Natural killer cell (primary cell): ENCODE results near the gene ZNF787. TPM values are rescaled to one million over a fixed set of nuclear protein-coding genes. Genes with fewer than 3 reads are reported as not detected.

Source experiments
- ATAC-seq, 3 donors: fragments of 150-1000 bp in 2 of 3; fragments of 200-7000 bp in 1 of 3; cut with Tn5 transposase; 1 replicate in 1 of 3; 2 replicates in 2 of 3; pipeline ENCODE4 v1.10.0; 2021; ENCODE audit warnings: mild to moderate bottlenecking in 2 of 3, moderate library complexity in 2 of 3
- DNase-seq, 2 donors: peaks; one replicate each; pipeline versions ENCODE4 v3.0.0 to v3.0.0-alpha.2; 2013 to 2021; ENCODE audit warnings: mixed read lengths in 1 of 2
- H3K27ac ChIP-seq: one replicate; pipeline ENCODE4 v1.5.1; 2013; ENCODE audit warnings: mild to moderate bottlenecking, low read length
- H3K27me3 ChIP-seq: one replicate; pipeline ENCODE4 v1.6.1; 2013; ENCODE audit warnings: low read length; ENCODE audit not compliant: control insufficient read depth, insufficient read depth
- H3K36me3 ChIP-seq: one replicate; pipeline ENCODE4 v1.6.1; 2013; ENCODE audit warnings: low read length; ENCODE audit not compliant: control insufficient read depth, insufficient read depth
- H3K4me1 ChIP-seq: one replicate; pipeline ENCODE4 v1.6.1; 2013; ENCODE audit warnings: low read length; ENCODE audit not compliant: control insufficient read depth, insufficient read depth
- H3K4me3 ChIP-seq: one replicate; pipeline ENCODE4 v1.5.1; 2013; ENCODE audit warnings: low read length
- H3K9me3 ChIP-seq: one replicate; pipeline ENCODE4 v1.6.1; 2013; ENCODE audit warnings: low read length; ENCODE audit not compliant: control insufficient read depth, insufficient read depth
- H3K27ac Mint-ChIP-seq, 2 donors: one replicate each; pipeline ENCODE4 v1.8.0; 2022; ENCODE audit warnings: mild to moderate bottlenecking in 2 of 2, mixed read lengths in 2 of 2, moderate library complexity in 1 of 2
- H3K27me3 Mint-ChIP-seq, 2 donors: one replicate each; pipeline ENCODE4 v1.8.0; 2022; ENCODE audit warnings: low read depth in 2 of 2, mixed read lengths in 2 of 2
- H3K36me3 Mint-ChIP-seq: one replicate; pipeline ENCODE4 v1.8.0; 2022; ENCODE audit warnings: mixed read lengths
- H3K4me1 Mint-ChIP-seq, 2 donors: one replicate each; pipeline ENCODE4 v1.8.0; 2022; ENCODE audit warnings: mixed read lengths in 2 of 2
- H3K4me3 Mint-ChIP-seq: one replicate; pipeline ENCODE4 v1.8.0; 2022; ENCODE audit warnings: mild to moderate bottlenecking, moderate library complexity, mixed read lengths
- H3K9me3 Mint-ChIP-seq, 2 donors: one replicate each; pipeline ENCODE4 v1.8.0; 2022; ENCODE audit warnings: mixed read lengths in 2 of 2
- WGBS: methylation state at CpG from one replicate; pipeline ENCODE4 v1.1.7; 2013; ENCODE audit warnings: missing lambda C conversion rate; ENCODE audit not compliant: insufficient coverage; 5-methylcytosine and 5-hydroxymethylcytosine counted together
- intact Hi-C: fragments of 100-400 bp; cut with micrococcal nuclease; formaldehyde crosslinking; loops from one replicate; pipeline ENCODE4 v1.14.2; 2022
- total RNA-seq, 4 donors: library from RNA; stranded (reverse); fragments of 120-200 nt in 1 of 4; gene quantifications; one replicate each; pipeline versions ENCODE4 v1.2.3 to v1.2.4, GENCODE V29; 2013 to 2022
- TF ChIP-seq, protein P1 (sequence below): fragments of 200-600 bp; IDR thresholded peaks from one replicate; pipeline ENCODE4 v1.8.0; 2022; ENCODE audit warnings: antibody characterized with exemption

ZNF787 gene
- total RNA-seq, 3 donors from 2014 or later (not counting 1 experiment from before 2014, with no cell fraction given): 23.9 to 42.0 (median 36.9) TPM

DNA sequence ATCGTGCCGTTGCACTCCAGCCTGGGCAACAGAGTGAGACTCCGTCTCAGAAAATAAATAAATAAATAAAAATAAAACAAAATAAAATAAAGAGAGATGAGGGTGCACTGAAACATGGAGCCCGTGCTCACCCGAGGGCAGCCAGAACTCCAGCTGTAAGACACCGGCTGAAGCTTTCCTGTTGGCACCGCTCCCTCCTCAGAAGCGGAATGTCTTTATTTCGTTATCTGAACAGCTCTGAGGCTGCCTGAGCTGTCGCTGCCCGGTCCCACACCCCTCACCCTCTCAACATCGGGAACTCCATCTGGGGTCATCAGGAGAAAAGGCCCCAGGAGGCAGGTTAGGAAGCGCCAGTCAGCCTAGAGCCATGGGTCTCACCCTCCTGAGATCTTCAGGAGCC is 24.4 kb downstream of the ZNF787 start:
- no peaks in the 10 kb centered on the region for H3K36me3 Mint-ChIP-seq
- no peak overlapping the region for H3K27ac ChIP-seq

DNA sequence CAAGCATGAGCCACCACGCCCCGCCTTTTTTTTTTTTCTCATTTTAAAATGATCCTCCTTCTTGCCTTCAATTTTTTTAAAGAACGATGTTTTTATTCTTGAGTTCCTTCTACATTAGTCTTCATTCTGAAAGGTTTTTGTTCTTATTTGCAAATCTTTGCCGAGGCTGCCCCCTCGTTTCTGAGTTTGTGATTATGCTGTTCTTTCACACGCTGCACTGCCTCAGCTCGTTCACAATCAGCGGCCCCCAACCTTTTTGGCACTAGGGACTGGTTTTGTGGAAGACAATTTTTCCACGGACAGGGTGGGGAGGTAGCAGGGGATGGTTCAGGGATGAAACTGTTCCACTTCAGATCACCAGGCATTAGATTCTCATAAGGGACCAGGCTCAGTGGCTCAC is 26.6 kb downstream of the ZNF787 start:
- 93% methylated on average over 9 of the region's 9 CpGs for WGBS
- peaks cover 8 to 24% of the 10 kb centered on the region in 2 donors for H3K4me1 Mint-ChIP-seq
- H3K36me3 Mint-ChIP-seq: no peaks in the 10 kb centered on the region
- no peaks in the 10 kb centered on the region for H3K9me3 Mint-ChIP-seq
- H3K4me3 Mint-ChIP-seq: no peak overlapping the region
- Histone ChIP-seq H3K27ac (no peak overlapping the region), H3K9me3 (no peaks in the 10 kb centered on the region), H3K27me3 (no peaks in the 10 kb centered on the region), H3K4me1 (no peaks in the 10 kb centered on the region), H3K4me3 (no peak overlapping the region), H3K36me3 (peaks cover 13% of the 10 kb centered on the region)
- TF ChIP-seq, protein P1, sequence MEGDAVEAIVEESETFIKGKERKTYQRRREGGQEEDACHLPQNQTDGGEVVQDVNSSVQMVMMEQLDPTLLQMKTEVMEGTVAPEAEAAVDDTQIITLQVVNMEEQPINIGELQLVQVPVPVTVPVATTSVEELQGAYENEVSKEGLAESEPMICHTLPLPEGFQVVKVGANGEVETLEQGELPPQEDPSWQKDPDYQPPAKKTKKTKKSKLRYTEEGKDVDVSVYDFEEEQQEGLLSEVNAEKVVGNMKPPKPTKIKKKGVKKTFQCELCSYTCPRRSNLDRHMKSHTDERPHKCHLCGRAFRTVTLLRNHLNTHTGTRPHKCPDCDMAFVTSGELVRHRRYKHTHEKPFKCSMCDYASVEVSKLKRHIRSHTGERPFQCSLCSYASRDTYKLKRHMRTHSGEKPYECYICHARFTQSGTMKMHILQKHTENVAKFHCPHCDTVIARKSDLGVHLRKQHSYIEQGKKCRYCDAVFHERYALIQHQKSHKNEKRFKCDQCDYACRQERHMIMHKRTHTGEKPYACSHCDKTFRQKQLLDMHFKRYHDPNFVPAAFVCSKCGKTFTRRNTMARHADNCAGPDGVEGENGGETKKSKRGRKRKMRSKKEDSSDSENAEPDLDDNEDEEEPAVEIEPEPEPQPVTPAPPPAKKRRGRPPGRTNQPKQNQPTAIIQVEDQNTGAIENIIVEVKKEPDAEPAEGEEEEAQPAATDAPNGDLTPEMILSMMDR: no peak
- ATAC-seq (no peak), DNase-seq (no peak)
- H3K27me3 Mint-ChIP-seq: no peaks in the 10 kb centered on the region
- no peak overlapping the region for H3K27ac Mint-ChIP-seq
- intact Hi-C loops: no loop called here

More for the DNA sequence above, 24.4 kb downstream of the ZNF787 start:
- WGBS: 99% methylated on average over 10 of the region's 13 CpGs
- no peaks in the 10 kb centered on the region for H3K4me1 ChIP-seq
- Mint-ChIP-seq H3K9me3 (no peaks in the 10 kb centered on the region), H3K4me3 (no peak overlapping the region), H3K27ac (no peak overlapping the region), H3K27me3 (no peaks in the 10 kb centered on the region), H3K4me1 (peaks cover 0 to 16% of the 10 kb centered on the region in 2 donors)
- intact Hi-C loops: no loop called here
- H3K4me3 ChIP-seq: no peak overlapping the region
- no peaks in the 10 kb centered on the region for H3K27me3 ChIP-seq
- no peak for DNase-seq
- H3K36me3 ChIP-seq: peaks cover 18% of the 10 kb centered on the region
- TF ChIP-seq, protein P1: no peak
- no peaks in the 10 kb centered on the region for H3K9me3 ChIP-seq
- ATAC-seq: no peak

DNA sequence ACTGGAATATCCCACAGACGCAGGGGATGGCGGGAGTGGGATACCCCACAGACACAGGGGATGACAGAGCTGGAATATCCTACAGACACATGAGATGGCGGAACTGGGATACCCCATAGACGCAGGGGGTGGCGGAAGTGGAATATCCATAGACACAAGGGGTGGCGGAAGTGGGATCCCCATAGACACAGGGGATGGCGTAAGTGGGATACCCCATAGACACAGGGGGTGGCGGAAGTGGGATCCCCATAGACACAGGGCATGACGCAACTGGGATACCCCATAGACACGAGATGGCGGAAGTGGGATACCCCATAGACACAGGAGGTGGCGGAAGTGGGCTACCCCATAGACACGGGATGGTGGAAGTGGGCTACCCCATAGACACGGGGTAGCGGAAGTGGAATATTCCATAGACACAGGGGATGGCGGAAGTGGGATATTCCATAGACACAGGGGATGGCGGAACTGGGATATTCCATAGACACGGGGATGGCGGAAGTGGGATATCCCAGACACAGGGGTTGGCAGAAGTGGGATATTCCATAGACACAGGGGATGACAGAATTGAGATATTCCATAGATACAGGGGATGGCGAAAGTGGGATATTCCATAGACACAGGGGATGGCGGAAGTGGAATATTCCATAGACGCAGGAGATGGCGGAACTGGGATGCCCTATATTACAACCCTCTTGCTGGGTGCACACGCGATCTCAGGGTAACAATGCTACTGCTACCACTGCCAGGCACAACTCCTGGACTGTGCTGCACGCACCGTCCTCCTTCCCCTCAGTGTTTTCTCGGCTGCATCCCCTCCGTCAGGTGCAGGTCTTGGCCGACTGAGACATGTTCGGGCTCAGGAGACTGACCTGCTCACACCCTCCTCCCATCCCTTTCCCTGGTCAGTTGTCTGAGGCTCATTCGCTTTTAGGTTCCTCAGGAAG is 28.1 kb downstream of the ZNF787 start:
- Mint-ChIP-seq H3K27ac (peak overlapping the region in 1 of 2 donors; percentile 68), H3K36me3 (no peaks in the 10 kb centered on the region), H3K4me1 (peaks cover 8 to 24% of the 10 kb centered on the region in 2 donors), H3K27me3 (no peaks in the 10 kb centered on the region), H3K9me3 (no peaks in the 10 kb centered on the region), H3K4me3 (no peak overlapping the region)
- Histone ChIP-seq H3K27me3 (no peaks in the 10 kb centered on the region), H3K4me3 (no peak overlapping the region), H3K27ac (no peak overlapping the region), H3K36me3 (peaks cover 15% of the 10 kb centered on the region), H3K4me1 (no peaks in the 10 kb centered on the region), H3K9me3 (no peaks in the 10 kb centered on the region)
- DNase-seq (no peak), ATAC-seq (no peak)
- TF ChIP-seq, protein P1: no peak
- 97% methylated on average over 32 of the region's 32 CpGs for WGBS
- intact Hi-C loops: no loop called here
